Measurements from ENCODE around the gene OTOF.

GRCh38 chr2:26485099-26485498 is 7.2 kb upstream of the OTOF start:
- TF ChIP-seq CTCF (conservative IDR thresholded peaks at IDR 0.05; ENCODE audit: low read length) = no peak
- no peak for TF ChIP-seq EZH2phosphoT487 (IDR thresholded peaks at IDR 0.05; ENCODE audit: borderline replicate concordance)
